VCaP (cell line): ENCODE measurements around the gene OAS3.
"Not testable (repeated sequence)": the region's sequence is repeated elsewhere in the genome, so short reads cannot be mapped to it uniquely, and the experiment has no call there.

Experiments
- H3K27ac ChIP-seq: fragments of 450-650 bp; 2 replicates; pipeline ENCODE4 v1.5.1; 2017
- CTCF ChIP-seq: fragments of 450-650 bp; conservative IDR thresholded peaks from 2 replicates; pipeline ENCODE4 v1.5.1; 2017; ENCODE audit warnings: mild to moderate bottlenecking, moderate library complexity

OAS3 gene

GRCh38 chr12:112913038-112913688 lies 25.1 kb upstream of the OAS3 start:
- no peak overlapping the region for H3K27ac ChIP-seq
- no peak for TF ChIP-seq CTCF

- H3K27ac ChIP-seq: not testable (repeated sequence)
These were observed 24.4 kb upstream of the OAS3 start for GRCh38 chr12:112913888-112914287.

- H3K27ac ChIP-seq: peak overlapping the region; percentile 62
- no peak for TF ChIP-seq CTCF
These were observed 22.0 kb upstream of the OAS3 start for GRCh38 chr12:112916270-112916669.

GRCh38 chr12:112919121-112919520 lies 19.2 kb upstream of the OAS3 start:
- H3K27ac ChIP-seq: no peak overlapping the region
- TF ChIP-seq CTCF: no peak

- peak overlapping the region; percentile 70 for H3K27ac ChIP-seq
- no peak for TF ChIP-seq CTCF
These were observed 13.3 kb upstream of the OAS3 start for GRCh38 chr12:112924986-112925385.

- H3K27ac ChIP-seq: peak overlapping the region; percentile 70
These were observed 11.7 kb upstream of the OAS3 start for GRCh38 chr12:112926416-112927033.

- no peak for TF ChIP-seq CTCF
- H3K27ac ChIP-seq: peak overlapping the region; percentile 70
These were observed 10.8 kb upstream of the OAS3 start for GRCh38 chr12:112927475-112927874.

- TF ChIP-seq CTCF: no peak
- peak overlapping the region; percentile 70 for H3K27ac ChIP-seq
These were observed 10.3 kb upstream of the OAS3 start for GRCh38 chr12:112927925-112928324.
